Cardiac fibroblast (primary cell): Measurements from ENCODE around the gene PAK4.
"Not testable (repeated sequence)": the region's sequence is repeated elsewhere in the genome, so short reads cannot be mapped to it uniquely, and the experiment has no call there.

Experiments used
- DNase-seq, 2 donors: peaks; one replicate each; pipeline versions ENCODE4 v3.0.0 to v3.0.0-alpha.2; 2010; ENCODE audit warnings: low read depth in 2 of 2
- H3K4me3 ChIP-seq, 2 donors: replicated peaks in 1 of 2; 1 replicate in 1 of 2; 2 replicates in 1 of 2; pipeline ENCODE4 v1.5.1; 2011; ENCODE audit warnings: low read depth in 2 of 2, low read length in 2 of 2, mild to moderate bottlenecking in 2 of 2, moderate library complexity in 1 of 2
- TF ChIP-seq, protein P1 (sequence below): IDR thresholded peaks from one replicate; pipeline ENCODE4 v1.5.1; 2011; ENCODE audit warnings: low read depth, mild to moderate bottlenecking, low read length, inconsistent platforms

PAK4 gene

DNA sequence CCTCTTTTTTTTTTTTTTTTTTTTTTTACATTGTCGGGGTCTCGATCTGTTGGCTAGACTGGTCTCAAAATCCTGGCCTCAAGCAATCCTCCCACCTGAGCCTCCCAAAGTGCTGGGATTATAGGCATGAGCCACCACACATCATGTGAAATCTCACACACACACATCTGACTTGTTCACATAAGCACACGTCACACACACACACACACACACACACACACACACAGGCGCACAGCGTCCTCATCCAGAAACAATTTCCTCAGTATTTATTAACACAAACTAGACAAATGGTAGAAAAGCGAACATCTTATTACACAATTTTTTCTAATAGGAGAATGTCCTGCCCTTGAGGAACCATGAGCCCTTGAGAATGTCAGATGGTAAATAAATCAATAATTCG lies 83.6 kb downstream of the PAK4 start:
- no peak overlapping the region for H3K4me3 ChIP-seq
- no peak for DNase-seq
- TF ChIP-seq, protein P1, sequence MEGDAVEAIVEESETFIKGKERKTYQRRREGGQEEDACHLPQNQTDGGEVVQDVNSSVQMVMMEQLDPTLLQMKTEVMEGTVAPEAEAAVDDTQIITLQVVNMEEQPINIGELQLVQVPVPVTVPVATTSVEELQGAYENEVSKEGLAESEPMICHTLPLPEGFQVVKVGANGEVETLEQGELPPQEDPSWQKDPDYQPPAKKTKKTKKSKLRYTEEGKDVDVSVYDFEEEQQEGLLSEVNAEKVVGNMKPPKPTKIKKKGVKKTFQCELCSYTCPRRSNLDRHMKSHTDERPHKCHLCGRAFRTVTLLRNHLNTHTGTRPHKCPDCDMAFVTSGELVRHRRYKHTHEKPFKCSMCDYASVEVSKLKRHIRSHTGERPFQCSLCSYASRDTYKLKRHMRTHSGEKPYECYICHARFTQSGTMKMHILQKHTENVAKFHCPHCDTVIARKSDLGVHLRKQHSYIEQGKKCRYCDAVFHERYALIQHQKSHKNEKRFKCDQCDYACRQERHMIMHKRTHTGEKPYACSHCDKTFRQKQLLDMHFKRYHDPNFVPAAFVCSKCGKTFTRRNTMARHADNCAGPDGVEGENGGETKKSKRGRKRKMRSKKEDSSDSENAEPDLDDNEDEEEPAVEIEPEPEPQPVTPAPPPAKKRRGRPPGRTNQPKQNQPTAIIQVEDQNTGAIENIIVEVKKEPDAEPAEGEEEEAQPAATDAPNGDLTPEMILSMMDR = no peak

DNA sequence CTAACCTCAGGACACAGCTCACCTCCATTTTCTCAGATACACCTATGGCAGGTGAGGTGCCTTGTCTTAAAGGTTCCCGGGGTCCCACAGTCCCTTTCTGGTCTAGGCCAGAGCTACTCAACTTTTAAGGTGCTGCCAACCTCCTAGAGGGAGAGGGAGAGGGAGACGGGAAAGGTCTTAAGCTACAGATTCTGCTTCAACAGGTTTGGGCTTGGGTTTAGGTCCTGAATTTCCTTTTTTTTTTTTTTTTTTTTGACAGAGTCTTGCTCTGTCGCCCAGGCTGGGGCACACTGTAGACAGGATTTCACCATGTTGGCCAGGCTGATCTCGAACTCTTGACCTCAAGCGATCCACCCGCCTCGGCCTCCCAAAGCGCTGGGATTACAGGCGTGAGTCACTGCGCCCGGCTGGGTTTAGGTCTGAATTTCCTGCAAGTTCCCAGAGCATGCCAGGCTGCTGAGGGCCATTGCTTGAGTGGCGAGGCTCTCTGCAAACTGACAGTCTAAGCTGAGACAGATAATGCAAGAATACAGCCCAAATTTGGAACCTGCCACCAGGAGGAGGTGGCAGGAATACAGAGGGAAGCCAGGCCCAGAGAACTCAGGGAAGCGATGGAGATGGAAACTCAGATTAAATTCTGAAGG lies 86.3 kb downstream of the PAK4 start:
- H3K4me3 ChIP-seq = no peak overlapping the region
- DNase-seq = no peak
- TF ChIP-seq, protein P1 = no peak

DNA sequence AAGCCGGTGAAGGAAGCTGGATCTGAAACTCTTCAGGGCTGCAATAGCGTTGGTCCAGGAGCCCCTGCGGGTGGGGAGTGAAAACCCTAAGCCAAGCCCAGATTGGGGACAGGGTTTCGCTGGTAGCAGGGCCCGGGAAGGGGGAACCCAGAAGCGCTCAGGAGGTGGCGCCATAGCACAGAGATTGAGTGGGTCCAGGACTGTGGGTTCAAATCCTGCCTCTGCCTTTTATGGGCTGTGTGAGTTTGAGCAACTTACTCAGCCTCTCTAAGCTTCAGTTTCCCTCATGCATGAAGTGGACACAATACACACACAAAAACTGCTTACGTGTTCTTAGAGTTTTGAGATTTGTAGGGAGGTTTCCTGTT lies 86.8 kb downstream of the PAK4 start:
- TF ChIP-seq, protein P1 = peak; percentile 44
- DNase-seq = peak in 1 of 2 donors; percentile 38
- no peak overlapping the region for H3K4me3 ChIP-seq

DNA sequence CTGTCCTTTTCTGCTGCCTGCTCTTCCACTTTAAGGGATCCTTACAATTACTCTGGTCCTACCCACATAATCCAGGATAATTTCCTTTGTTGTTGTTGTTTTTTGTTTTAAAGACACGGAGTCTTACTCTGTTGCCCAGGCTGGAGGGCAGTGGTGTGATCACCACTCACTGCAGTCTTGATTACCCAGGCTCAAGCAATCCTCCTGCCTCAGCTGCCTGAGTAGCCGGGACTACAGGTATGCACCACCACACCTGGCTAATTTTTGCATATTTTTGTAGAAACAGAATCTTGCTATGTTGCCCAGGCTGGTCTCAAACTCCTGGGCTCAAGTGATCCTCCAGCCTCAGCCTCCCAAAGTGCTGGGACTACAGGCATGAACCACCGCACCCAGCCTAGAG lies 89.7 kb downstream of the PAK4 start:
- DNase-seq, H3K4me3 ChIP-seq: not testable (repeated sequence)

DNA sequence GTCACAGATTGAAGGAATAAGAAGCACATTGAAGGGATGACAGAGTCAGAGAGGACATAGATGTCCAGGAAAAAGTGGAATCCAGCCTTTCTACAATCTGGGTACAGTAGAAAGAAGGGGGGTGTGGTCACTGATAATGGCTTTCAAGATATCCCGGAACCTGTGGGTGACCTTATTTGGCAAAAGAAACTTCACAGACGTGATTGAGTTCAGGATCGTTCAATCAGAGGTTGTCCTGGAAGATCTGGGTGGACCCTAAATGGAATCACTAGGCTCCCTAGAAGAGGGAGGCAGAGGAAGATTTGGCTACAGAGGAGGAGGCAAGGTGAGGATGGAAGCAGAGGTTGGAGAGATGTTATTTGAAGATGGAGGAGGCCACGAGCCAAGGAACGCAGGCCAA lies 91.5 kb downstream of the PAK4 start:
- H3K4me3 ChIP-seq = no peak overlapping the region
- DNase-seq = no peak
- TF ChIP-seq, protein P1 = no peak

DNA sequence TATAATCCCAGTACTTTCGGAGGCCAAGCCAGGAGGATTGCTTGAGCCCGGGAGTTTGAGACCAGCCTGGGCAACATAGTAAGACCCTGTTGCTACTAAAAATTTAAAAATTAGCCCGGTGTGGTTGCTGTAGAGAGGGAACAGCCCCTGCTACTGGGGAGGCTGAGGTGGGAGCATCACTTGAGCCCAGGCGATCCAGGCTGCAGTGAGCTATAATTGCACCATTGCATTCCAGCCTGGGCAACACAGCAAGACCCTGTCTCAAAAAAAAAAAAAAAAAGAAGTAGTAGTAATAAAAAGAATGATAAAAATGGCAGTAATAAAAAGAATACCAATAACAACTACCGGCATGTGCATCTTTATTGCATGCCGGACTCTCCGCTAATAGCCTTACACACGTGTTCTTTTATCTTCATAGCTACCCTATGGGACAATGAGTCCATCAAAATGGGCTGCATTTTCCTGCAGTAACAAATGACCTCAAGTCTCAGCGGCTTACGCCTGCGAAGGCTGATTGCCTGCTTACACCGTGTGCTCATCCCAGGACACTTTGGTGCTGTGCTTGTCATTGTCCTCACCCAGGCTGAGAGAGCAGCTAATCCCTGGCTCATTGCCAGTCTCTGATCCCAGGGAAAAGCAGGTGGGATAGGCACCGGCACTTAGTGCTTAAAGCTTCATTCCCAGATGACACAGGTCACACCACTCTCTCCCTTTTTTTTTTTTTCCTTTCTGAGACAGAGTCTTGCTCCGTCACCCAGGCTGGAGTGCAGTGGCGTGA lies 92.8 kb downstream of the PAK4 start:
- H3K4me3 ChIP-seq = no peak overlapping the region
- no peak for DNase-seq
- TF ChIP-seq, protein P1 = no peak

DNA sequence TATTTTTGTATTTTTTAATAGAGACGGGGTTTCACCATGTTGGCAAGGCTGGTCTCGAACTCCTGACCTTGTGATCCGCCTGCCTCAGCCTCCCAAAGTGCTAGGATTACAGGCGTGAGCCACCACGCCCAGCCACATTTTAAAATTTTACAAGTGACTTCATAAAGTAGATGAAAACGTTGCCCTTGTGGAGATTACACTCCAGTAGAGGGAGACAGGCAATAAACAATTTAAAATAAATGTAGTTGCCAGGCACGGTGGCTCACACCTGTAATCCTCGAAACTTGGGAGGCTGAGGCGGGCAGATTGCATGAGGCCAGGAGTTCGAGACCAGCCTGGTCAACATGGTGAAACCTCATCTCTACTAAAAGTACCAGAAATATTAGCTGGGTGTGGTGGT lies 93.5 kb downstream of the PAK4 start:
- H3K4me3 ChIP-seq, DNase-seq: not testable (repeated sequence)
